ENCODE data around the gene TRIM61.
"Not testable (repeated sequence)": the region's sequence is repeated elsewhere in the genome, so short reads cannot be mapped to it uniquely, and the experiment has no call there.

TRIM61 gene

GRCh38 chr4:164946810-164947209 is 30.6 kb downstream of the TRIM61 start:
- no peak overlapping the region for H3K27ac ChIP-seq
- no peaks in the 10 kb centered on the region for H3K36me3 ChIP-seq
- TF ChIP-seq CTCF (IDR thresholded peaks at IDR 0.05; ENCODE audit: low read depth, low read length), result no peak
- H3K27me3 ChIP-seq (ENCODE audit: insufficient read depth, low read depth, severe bottlenecking), result no peaks in the 10 kb centered on the region
- H3K4me3 ChIP-seq (ENCODE audit: low read depth, low read length), result no peak overlapping the region
- no peaks in the 10 kb centered on the region for H3K9me3 ChIP-seq (ENCODE audit: severe bottlenecking)
- no peak for DNase-seq

DNA sequence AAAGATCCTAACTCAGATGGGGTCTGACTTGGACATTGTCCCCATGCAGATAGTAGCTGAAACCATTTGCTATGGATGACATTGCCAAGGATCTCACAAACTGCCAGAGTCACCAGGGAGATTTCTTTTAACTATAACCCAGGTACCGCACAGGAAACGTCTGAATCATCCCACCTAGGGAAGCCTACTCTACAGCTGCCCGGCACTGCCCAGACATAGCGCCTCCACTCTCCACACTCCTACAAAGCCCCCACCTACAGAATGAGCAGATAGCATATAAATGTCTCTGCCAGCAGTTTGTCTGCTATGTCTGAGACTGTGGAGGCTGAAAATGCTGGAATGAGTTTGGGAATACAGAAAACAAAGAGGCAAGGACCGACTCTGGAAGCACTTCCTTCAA is 32.3 kb downstream of the TRIM61 start:
- H3K27me3 ChIP-seq (ENCODE audit: insufficient read depth, low read depth, severe bottlenecking), result no peaks in the 10 kb centered on the region
- no peaks in the 10 kb centered on the region for H3K9me3 ChIP-seq (ENCODE audit: severe bottlenecking)
- H3K4me3 ChIP-seq (ENCODE audit: low read depth, low read length), result no peak overlapping the region
- no peak overlapping the region for H3K27ac ChIP-seq
- DNase-seq, result no peak
- TF ChIP-seq CTCF (IDR thresholded peaks at IDR 0.05; ENCODE audit: low read depth, low read length), result no peak
- H3K36me3 ChIP-seq, result no peaks in the 10 kb centered on the region

GRCh38 chr4:164943192-164943591 is 34.3 kb downstream of the TRIM61 start:
- H3K9me3 ChIP-seq (ENCODE audit: severe bottlenecking), result no peaks in the 10 kb centered on the region
- H3K27me3 ChIP-seq (ENCODE audit: insufficient read depth, low read depth, severe bottlenecking), result no peaks in the 10 kb centered on the region
- H3K36me3 ChIP-seq, result no peaks in the 10 kb centered on the region
- TF ChIP-seq CTCF (IDR thresholded peaks at IDR 0.05; ENCODE audit: low read depth, low read length), result no peak
- no peak overlapping the region for H3K27ac ChIP-seq
- no peak for DNase-seq
- no peak overlapping the region for H3K4me3 ChIP-seq (ENCODE audit: low read depth, low read length)

- Histone ChIP-seq H3K27me3 (ENCODE audit: insufficient read depth, low read depth, severe bottlenecking) (no peaks in the 10 kb centered on the region), H3K4me3 (ENCODE audit: low read depth, low read length) (no peak overlapping the region), H3K27ac (no peak overlapping the region), H3K9me3 (ENCODE audit: severe bottlenecking) (no peaks in the 10 kb centered on the region), H3K36me3 (no peaks in the 10 kb centered on the region)
- TF ChIP-seq CTCF (IDR thresholded peaks at IDR 0.05; ENCODE audit: low read depth, low read length), result peak; percentile 70
- DNase-seq, result peak; percentile 35
These were observed 39.7 kb downstream of the TRIM61 start for GRCh38 chr4:164937576-164938270.

GRCh38 chr4:164935865-164936606 is 41.4 kb downstream of the TRIM61 start:
- H3K4me3 ChIP-seq (ENCODE audit: low read depth, low read length); H3K27ac ChIP-seq: not testable (repeated sequence)

DNA sequence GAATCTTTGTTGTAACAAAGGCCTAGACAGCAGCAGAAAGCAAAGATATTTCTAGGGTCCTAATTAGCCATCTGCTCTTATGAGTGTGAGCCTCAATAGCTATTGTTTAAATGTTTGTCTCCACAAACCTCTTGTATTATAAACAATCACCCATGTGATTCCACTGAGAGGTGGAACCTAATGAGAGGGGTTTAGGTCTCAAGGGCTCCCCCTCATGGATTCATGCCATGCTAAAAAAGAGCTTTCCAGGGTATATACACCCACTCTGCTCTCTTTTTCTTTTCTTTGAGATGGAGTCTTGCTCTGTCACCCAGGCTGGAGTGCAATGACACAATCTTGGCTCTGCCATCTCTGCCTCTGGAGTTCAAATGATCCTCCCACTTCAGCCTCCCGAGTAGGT is 42.1 kb downstream of the TRIM61 start:
- Histone ChIP-seq H3K27me3 (ENCODE audit: insufficient read depth, low read depth, severe bottlenecking) (no peaks in the 10 kb centered on the region), H3K9me3 (ENCODE audit: severe bottlenecking) (no peaks in the 10 kb centered on the region), H3K4me3 (ENCODE audit: low read depth, low read length) (no peak overlapping the region), H3K27ac (no peak overlapping the region), H3K36me3 (no peaks in the 10 kb centered on the region)
- peak; percentile 53 for TF ChIP-seq CTCF (IDR thresholded peaks at IDR 0.05; ENCODE audit: low read depth, low read length)
- DNase-seq, result peak; percentile 52

More at GRCh38 chr4:164935865-164936606, 41.4 kb downstream of the TRIM61 start:
- not testable (repeated sequence) for H3K27me3 ChIP-seq (ENCODE audit: insufficient read depth, low read depth, severe bottlenecking); H3K9me3 ChIP-seq (ENCODE audit: severe bottlenecking); DNase-seq; H3K36me3 ChIP-seq

Measured in WERI-Rb-1 (cell line).